Testis (tissue), 3 donors: ENCODE results near the gene PSENEN. TPM values are rescaled to one million over a fixed set of nuclear protein-coding genes. Genes with fewer than 3 reads are reported as not detected.

Source experiments
- DNase-seq: peaks from one replicate; pipeline ENCODE4 v3.0.0-alpha.2; 2019
- H3K27ac ChIP-seq, 2 donors: fragments of 200-600 bp; sonication (generic); one replicate each; pipeline ENCODE4 v1.5.1; 2019
- H3K27me3 ChIP-seq: fragments of 200-600 bp; sonication (generic); one replicate; pipeline ENCODE4 v1.5.1; 2019
- H3K36me3 ChIP-seq: fragments of 200-600 bp; sonication (generic); one replicate; pipeline ENCODE4 v1.5.1; 2017; ENCODE audit warnings: low read depth; ENCODE audit errors: missing control alignments
- H3K4me1 ChIP-seq: fragments of 200-600 bp; sonication (generic); one replicate; pipeline ENCODE4 v1.5.1; 2019
- H3K4me3 ChIP-seq, 2 donors: fragments of 200-600 bp; sonication (generic); one replicate each; pipeline ENCODE4 v1.5.1; 2017 to 2019
- H3K9me3 ChIP-seq: fragments of 200-600 bp; sonication (generic); one replicate; pipeline ENCODE4 v1.5.1; 2017
- POLR2A ChIP-seq: fragments of 450-650 bp; IDR thresholded peaks from one replicate; pipeline ENCODE4 v1.6.1; 2017; ENCODE audit warnings: antibody characterized with exemption, mild to moderate bottlenecking, moderate library complexity
- WGBS, 2 donors: methylation state at CpG; one replicate each; pipeline ENCODE4 v1.1.5; 2018; 5-methylcytosine and 5-hydroxymethylcytosine counted together
- intact Hi-C: fragments of 100-400 bp; cut with DNase I; formaldehyde crosslinking; loops from one replicate; pipeline ENCODE4 v1.15.1; 2023; ENCODE audit warnings: low total_unique reads
- polyA plus RNA-seq: library from polyadenylated mRNA; stranded (reverse); fragments of 350-450 nt; fragmentation: Illumina TruSeq; extraction: RNeasy Lipid Tissue Mini Kit (QIAGEN cat#74804); gene quantifications from one replicate; pipeline ENCODE4 v1.2.3, GENCODE V29; 2014; ENCODE audit warnings: low read depth, low replicate concordance; ENCODE audit not compliant: insufficient read depth
- total RNA-seq, 2 donors: library from RNA; depleted of rRNA; stranded (reverse); fragments of >200 nt; gene quantifications; one replicate each; pipeline ENCODE4 v1.2.3, GENCODE V29; 2016
- TF ChIP-seq, protein P1 (sequence below), 3 experiments: fragments of 450-650 bp in 2 of 3; fragments of 200-600 bp in 1 of 3; sonication (generic) in 1 of 3; IDR thresholded peaks; one replicate each; pipeline ENCODE4 v1.5.1; 2016 to 2019; ENCODE audit warnings: antibody characterized with exemption in 3 of 3, mild to moderate bottlenecking in 2 of 3, moderate library complexity in 1 of 3

PSENEN gene
- total and polyA plus RNA-seq, 3 donors from 2014 or later = 100 to 303 (median 121) TPM

DNA sequence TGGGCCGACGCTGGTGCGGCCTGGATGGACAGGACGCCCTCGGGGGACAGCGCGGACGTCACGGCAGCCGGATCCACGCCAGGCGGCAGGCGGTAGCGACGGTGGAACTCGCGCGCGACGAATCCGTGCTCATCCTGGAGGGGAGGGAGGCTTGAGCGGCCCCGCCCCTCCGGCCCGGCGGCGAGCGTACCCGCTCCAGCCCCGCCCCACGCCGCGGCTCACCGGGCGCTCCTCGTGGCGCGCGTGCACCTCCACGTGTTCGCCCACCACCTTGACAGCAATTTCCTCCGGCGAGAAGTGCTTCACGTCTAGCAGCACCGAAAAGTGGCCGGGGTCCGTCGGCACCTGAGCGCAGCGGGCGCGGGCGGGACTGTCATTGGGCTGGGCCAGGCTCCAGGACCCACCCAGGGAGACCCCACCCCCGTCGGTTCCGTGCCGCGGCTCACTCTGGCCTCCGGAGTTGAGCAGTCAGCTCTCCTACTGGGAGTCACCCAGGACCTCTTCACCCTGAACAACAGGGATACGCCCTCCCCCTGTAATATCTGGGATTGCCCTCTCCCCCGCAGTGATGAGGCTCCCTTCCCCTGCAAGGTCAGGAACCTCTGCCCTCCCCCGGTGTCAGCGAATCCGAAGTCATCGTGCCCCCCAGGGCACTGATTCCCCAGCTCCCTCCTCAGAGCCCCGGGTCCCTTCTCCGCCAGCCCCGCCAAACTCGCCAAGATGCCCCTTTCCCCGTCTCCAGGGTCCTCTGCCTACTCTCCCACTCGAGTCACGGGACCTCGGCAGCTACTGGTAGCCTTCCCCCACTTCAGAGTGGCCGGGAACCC is 10.3 kb downstream of the PSENEN start:
- H3K36me3 ChIP-seq = no peaks in the 10 kb centered on the region
- H3K27ac ChIP-seq = peak overlapping the region; percentile 91 to 97
- H3K9me3 ChIP-seq = no peaks in the 10 kb centered on the region
- DNase-seq = peak; percentile 79
- H3K4me1 ChIP-seq = peaks cover 24% of the 10 kb centered on the region
- no peaks in the 10 kb centered on the region for H3K27me3 ChIP-seq
- TF ChIP-seq, protein P1, sequence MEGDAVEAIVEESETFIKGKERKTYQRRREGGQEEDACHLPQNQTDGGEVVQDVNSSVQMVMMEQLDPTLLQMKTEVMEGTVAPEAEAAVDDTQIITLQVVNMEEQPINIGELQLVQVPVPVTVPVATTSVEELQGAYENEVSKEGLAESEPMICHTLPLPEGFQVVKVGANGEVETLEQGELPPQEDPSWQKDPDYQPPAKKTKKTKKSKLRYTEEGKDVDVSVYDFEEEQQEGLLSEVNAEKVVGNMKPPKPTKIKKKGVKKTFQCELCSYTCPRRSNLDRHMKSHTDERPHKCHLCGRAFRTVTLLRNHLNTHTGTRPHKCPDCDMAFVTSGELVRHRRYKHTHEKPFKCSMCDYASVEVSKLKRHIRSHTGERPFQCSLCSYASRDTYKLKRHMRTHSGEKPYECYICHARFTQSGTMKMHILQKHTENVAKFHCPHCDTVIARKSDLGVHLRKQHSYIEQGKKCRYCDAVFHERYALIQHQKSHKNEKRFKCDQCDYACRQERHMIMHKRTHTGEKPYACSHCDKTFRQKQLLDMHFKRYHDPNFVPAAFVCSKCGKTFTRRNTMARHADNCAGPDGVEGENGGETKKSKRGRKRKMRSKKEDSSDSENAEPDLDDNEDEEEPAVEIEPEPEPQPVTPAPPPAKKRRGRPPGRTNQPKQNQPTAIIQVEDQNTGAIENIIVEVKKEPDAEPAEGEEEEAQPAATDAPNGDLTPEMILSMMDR (IDR thresholded peaks at IDR 0.05) = no peak
- no peak for TF ChIP-seq POLR2A
- H3K4me3 ChIP-seq = peak overlapping the region; percentile 88 to 92
- WGBS, 2 donors = 15 to 32% methylated on average over 23 to 72 of the region's 74 CpGs
- intact Hi-C loops = no loop called here

DNA sequence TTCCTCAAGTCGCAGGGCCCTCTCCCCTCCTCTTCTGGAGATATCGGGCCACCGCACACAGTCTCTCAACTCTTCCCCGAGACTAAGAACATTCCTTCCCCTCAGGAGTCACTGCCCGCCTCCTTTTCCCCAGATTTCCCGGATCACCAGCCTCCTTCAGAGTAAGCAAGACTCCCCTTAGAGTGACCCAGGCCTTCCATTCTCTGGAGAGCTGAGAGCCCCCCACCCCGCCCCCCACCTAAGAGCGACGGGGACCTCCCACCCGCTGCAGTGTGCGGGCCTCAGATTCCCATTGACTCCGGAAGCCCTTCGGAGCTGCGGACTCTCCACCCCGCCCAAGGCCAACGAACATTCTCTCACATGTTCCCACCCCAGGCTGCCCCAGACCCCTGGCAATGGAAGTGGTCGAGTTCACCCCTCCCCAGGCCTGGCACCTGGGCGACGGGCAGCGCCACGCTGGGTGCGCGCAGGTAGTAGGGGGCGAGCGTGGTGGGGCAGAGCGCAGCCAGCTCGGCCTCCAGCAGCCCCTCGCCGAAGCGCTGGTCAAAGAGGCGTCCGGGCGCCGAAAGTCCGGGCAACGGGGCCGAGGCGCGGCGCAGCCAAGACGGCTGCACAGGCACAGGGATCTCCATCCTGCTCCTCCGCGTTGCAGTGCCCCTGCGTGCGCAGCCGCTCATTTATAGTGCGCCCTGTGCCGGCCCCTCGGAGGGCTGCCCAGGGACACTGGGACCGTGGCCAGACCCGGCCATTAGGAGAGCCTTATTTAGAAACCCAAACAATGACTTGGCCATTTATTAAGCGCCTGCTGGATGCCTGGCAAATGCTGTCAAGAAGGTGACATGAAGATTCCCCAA is 11.2 kb downstream of the PSENEN start, which contains the start of gene HSPB6:
TSS of gene HSPB6 (minus strand) at position 653 of the 854 bp plus-strand sequence. CDS start at position 632, 21 bp downstream.
- WGBS, 2 donors = 4 to 16% methylated on average over 22 to 41 of the region's 52 CpGs
- peaks cover 24% of the 10 kb centered on the region for H3K4me1 ChIP-seq
- no peaks in the 10 kb centered on the region for H3K36me3 ChIP-seq
- peak within 1 kb of the TSS; percentile 91 to 97 for H3K27ac ChIP-seq
- DNase-seq = peak; percentile 68
- no peaks in the 10 kb centered on the region for H3K9me3 ChIP-seq
- intact Hi-C loops = no loop called here
- peak within 1 kb of the TSS; percentile 88 to 92 for H3K4me3 ChIP-seq
- no peaks in the 10 kb centered on the region for H3K27me3 ChIP-seq
- TF ChIP-seq, protein P1 (IDR thresholded peaks at IDR 0.05) = no peak
- no peak for TF ChIP-seq POLR2A

DNA sequence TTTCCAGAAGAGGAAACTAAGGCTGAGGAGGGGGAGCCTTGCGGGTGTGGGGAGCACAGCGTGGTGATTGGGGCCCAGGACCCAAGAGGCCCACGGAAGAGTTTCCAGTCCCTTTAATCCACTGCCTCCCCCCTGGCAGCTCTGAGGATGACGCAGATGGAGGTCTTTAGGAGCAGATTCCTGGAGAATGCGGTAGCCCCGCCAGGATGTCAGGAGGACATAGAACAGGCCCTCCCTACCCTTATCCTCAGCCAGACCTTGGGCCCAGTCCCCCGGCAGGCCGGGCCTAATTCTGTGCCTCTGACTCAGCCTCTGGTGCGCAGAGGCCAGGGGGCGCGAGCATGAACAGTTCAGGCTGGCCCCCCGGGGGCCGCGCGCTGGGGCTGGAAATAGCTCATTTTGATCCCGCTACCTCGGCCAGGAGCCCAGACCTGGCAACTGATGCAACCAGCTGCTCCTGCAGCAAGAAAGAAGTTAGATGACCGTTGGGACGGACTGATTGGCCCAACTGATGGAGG is 11.8 kb downstream of the PSENEN start:
- intact Hi-C loops = no loop called here
- Histone ChIP-seq H3K4me1 (peaks cover 24% of the 10 kb centered on the region), H3K27ac (peak overlapping the region; percentile 91 to 97), H3K4me3 (peak overlapping the region; percentile 88 to 92), H3K36me3 (no peaks in the 10 kb centered on the region), H3K9me3 (no peaks in the 10 kb centered on the region), H3K27me3 (no peaks in the 10 kb centered on the region)
- TF ChIP-seq POLR2A = no peak
- TF ChIP-seq, protein P1 (IDR thresholded peaks at IDR 0.05) = no peak
- WGBS, 2 donors = 4 to 8% methylated on average over 12 to 14 of the region's 19 CpGs
- DNase-seq = peak; percentile 91

DNA sequence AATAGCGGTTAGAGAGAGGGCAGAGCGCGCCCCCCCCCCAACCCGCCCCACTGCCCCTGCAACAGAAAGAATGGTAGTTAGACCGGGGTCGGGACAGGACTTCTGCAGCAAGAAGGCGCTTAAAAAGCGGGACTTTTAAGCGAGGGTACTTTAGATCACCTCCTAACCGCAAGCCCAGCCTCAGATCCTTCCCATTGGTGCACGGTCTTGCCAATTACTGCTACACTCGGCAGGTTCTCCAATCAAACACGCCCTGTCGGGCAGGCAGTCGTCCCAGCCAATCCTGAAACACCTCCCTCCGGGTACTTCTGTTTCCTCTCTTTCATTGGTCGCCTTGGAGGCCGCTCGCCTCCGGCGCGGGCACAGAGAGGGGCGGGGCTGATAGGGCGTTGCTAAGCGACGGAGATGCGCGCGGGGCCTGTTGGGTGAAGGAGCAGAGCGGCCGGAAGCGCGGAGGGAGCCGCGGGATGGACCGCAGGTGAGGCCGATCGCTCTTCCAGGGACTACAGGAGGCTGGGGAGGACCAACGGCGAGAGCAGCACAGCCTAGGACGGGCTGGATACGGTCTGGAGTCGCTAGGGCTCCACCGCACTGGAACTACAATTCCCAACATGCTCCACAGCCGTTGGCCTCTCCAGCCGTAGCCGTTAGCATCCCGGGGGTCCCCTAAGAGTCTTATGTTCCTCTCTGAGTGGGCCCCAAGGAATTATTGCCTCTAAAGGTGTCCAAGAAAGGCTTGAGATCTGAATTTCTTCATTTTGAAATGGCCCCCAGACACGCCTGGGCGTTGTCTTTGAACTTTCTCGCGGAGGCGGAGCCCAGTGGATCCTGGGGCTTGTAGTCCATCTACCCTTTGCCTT is 12.5 kb downstream of the PSENEN start, which contains the start of gene PROSER3:
TSS of gene PROSER3 (plus strand) at position 428 of the 860 bp plus-strand sequence. CDS start at position 468, 40 bp downstream.
- intact Hi-C loops = no loop called here
- TF ChIP-seq, protein P1 (IDR thresholded peaks at IDR 0.05) = peak in 1 of 3 experiments; percentile 1
- no peak for TF ChIP-seq POLR2A
- no peaks in the 10 kb centered on the region for H3K36me3 ChIP-seq
- H3K4me3 ChIP-seq = peak within 1 kb of the TSS; percentile 88 to 92
- H3K27me3 ChIP-seq = no peaks in the 10 kb centered on the region
- H3K9me3 ChIP-seq = no peaks in the 10 kb centered on the region
- DNase-seq = peak; percentile 99
- 0% methylated on average over 32 to 44 of the region's 53 CpGs for WGBS, 2 donors
- H3K4me1 ChIP-seq = peaks cover 24% of the 10 kb centered on the region
- H3K27ac ChIP-seq = peak within 1 kb of the TSS; percentile 91 to 97
